NCI-H2029 treated with DMSO at 0.1 percent for 48 hours (cell line): ENCODE measurements around the gene B4GALT3.

Experiments used
- DNase-seq: peaks from one replicate; lab custom pipeline; 2025; lab: John Stamatoyannopoulos, UW

The B4GALT3 gene

GRCh38 chr1:161163793-161164192, 13.5 kb downstream of the B4GALT3 start:
- no peak for DNase-seq

- DNase-seq: no peak
Observed at GRCh38 chr1:161162806-161163205, 14.5 kb downstream of the B4GALT3 start.

DNA sequence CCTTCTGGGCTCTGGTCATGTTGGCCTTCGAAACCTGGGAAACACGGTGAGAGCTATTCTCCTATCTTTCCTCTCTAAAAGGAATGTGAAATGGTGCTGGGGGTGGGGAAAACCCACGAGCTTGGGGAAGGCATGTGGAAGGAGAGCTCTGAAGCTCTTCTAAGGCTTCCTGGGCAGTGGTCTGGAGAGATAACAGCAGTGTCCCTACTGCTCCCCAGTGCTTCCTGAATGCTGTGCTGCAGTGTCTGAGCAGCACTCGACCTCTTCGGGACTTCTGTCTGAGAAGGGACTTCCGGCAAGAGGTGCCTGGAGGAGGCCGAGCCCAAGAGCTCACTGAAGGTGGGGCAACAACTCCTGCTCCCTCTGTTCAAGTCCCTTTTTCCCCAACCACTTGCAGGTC, 15.3 kb downstream of the B4GALT3 start:
- no peak for DNase-seq

- DNase-seq: no peak
Observed at GRCh38 chr1:161161652-161162051, 15.7 kb downstream of the B4GALT3 start.

DNA sequence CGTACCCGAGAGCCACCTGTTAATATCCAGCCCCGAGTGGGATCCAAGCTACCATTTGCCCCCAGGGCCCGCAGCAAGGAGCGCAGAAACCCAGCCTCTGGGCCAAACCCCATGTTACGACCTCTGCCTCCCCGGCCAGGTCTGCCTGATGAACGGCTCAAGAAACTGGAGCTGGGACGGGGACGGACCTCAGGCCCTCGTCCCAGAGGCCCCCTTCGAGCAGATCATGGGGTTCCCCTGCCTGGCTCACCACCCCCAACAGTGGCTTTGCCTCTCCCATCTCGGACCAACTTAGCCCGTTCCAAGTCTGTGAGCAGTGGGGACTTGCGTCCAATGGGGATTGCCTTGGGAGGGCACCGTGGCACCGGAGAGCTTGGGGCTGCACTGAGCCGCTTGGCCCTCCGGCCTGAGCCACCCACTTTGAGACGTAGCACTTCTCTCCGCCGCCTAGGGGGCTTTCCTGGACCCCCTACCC, 16.6 kb downstream of the B4GALT3 start:
- no peak for DNase-seq

- no peak for DNase-seq
Observed at GRCh38 chr1:161159913-161160243, 17.4 kb downstream of the B4GALT3 start.

DNA sequence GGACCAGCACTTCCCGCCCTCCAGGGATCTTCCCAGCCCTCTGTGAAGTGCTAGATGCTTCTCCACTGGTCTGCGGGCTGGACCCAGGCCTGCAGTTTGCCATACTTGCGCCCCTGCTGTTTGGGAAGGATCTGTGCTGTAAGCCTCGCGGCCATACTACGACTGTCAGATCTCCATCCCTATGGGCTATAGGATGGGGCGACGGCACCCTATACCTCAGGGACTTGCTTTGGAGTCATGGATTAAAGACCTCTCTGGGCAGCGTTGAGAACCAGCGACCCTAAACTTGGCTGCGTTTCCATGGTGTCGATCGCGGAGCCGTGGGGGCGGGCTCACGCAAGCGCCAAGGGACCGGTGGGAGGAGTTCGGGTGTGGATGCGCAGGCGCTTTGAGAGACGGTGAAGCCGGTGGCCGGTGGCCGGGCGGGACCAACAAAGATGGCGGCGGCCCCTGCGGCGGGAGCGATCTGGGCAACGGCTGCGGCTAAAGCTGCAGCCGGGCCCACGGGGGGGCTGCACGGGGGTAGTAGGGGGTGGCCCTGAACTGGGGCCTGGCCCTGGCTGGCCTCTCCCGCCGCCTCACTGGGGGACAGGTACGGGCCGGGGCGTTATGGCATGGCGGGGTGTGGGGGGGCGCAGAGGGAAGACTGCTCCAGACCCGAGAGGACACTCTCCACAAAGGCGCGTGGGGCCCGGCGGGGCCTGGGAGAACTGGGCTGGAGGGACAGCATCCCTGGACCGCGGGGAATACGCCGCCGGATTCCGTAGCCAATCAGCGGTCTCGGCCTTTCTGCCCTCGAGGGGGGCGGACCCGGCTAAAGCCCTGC, 18.0 kb downstream of the B4GALT3 start, which contains the start of gene USP21:
TSS of gene USP21 (plus strand) at position 414 of the 826 bp plus-strand sequence. CDS start 1,141 bp downstream, outside the sequence.
- DNase-seq: peak; percentile 78

DNA sequence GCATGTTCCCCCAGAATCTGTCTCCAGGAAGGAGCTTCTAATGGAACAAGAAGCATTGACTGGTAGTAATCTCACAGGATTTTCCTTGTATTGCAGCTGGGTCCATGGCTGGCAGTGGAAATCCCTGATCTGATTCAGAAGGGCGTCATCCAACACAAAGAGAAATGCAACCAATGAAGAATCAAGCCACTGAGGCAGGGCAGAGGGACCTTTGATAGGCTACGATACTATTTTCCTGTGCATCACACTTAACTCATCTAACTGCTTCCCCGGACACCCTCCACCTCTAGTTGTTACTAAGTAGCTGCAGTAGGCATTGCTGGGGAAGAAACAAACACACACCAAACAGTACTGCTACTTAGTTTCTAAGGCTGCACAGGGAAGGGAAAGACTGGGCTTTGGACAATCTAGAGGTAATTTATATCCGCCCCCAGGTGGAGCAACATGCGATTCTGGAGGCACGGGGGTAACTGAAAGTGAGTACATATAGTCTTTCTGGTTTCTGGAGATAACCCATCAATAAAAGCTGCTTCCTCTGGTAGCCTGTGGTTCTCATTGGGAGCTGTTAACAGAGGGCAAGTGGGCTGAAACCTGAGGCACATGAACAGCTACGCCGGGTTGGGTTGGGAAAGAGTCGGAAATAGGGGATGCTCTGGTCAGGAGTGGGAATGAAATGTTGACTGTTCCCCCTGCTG, 18.8 kb downstream of the B4GALT3 start:
- no peak for DNase-seq

DNA sequence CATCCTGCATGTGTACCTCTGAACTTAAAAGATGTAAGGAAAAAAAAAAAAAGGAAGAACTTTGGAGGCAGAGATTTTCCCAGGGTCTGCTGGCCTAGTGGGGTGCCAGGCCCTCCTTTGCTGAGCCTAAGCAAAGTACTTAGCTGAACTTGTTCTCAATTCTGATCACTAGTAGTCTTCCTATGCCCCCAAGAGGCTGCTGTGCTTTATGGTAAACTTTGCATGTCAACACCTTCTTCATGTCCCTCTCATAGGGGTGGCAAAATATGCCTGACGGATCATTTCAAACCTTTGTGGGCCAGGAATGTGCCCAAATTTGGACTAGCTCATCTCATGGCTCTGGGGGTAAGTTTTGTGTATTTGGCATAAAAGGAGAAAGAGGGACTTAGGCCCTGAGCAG, 19.4 kb downstream of the B4GALT3 start:
- no peak for DNase-seq

DNA sequence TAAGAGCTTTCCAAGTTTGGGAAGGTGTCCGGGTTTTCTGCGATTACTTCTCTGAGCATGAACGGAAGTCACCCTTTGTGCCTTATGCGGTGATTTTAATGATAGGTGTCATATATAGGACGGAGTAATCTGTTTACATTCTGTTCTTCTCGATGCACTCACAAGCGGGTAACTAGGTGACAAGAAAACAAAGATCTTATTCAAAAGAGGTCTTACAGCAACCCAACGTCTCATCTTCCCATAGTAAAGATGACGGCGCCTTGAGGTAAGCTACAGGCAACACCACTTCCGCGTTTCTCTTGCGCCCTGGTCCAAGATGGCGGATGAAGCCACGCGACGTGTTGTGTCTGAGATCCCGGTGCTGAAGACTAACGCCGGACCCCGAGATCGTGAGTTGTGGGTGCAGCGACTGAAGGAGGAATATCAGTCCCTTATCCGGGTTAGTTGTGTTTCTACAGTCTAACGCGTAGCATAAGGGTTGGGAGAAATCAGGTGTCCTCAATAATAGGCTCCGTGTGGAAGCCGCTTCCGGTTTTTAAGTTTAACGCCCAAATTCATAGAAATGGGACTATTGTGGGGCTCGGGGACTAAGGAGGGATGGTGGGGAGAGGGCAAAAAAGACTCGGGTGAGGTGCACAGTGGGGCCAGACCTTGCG, 23.5 kb downstream of the B4GALT3 start, which contains the start of gene UFC1:
TSS of gene UFC1 (plus strand) at position 297 of the 656 bp plus-strand sequence. CDS start at position 317, 20 bp downstream.
- peak; percentile 89 for DNase-seq

GRCh38 chr1:161153176-161153575, 24.1 kb downstream of the B4GALT3 start:
- no peak for DNase-seq

DNA sequence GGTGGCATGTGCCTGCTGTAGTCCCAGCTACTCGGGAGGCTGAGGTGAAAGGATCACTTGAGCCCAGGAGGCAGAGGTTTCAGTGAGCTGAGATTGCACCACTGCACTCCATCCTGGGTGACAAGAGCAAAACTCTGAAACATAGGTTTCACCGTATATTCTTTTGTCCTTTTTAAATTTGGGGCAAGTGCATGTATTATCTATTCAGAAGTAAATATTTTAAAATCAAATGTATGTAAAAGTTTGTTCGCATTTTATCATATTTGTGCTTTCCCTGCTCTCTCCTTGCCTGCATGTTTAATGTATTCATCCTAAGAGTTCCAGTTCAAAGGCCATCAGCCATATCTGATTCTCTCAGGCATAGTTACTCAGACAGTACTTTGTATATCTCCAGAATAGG, 31.5 kb downstream of the B4GALT3 start:
- DNase-seq: no peak

GRCh38 chr1:161140755-161141400, 36.4 kb downstream of the B4GALT3 start:
- DNase-seq: no peak

DNA sequence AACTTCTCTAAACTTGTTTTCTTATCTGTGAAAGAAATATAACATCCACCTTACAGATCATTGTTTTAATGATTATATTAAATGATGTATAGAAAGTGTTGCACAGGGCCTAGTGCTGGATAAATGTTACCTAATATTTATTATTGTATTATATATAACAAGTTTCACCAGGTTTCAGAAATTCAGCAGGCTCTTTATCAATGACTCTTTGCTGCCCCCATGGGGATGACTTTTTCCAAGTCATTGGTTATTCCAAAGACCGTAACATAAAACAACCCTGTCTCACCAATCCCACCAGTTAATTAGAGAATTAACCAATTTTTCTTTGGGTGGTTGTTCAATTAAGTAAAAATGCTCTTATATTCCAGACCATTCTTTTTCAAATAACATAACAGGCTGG, 37.5 kb downstream of the B4GALT3 start:
- DNase-seq: no peak

DNA sequence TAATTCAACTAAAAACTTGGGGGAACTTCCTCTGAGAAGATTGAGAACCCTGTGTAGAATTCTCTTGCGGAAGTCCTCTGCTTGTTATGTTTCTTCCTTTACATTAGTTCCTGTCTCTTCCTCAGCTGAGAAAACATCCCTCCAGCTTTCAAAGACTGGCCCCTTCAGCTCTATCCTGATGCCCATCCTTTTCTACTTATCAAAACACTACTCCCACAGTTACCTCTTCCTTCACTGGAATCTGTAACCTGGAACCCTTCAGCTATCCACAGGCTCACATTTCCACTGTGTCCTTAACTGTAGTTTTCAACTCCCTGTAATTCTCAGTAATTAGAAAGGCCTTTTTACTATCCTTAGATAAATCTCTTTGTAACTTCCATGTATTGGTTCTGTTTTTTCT, 38.9 kb downstream of the B4GALT3 start:
- DNase-seq: no peak

DNA sequence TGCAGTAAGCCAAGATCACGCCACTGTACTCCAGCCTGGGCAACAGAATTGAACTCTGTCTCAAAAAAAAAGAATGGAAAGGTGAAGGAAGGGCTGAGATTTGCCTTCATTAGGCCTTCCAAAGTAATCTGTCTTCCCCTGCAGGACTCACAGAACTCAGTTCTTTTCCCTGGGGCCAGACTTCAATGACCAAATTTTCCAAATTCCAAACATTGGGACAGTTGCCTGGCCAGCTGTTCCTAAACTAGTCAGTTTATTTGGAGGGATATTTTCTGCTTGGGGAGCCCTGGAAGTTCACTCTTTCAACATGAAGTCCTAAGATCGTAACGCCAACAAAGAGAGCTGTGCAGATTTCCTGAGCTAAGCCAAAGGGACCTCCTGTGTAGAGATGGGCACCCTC, 39.4 kb downstream of the B4GALT3 start:
- no peak for DNase-seq

DNA sequence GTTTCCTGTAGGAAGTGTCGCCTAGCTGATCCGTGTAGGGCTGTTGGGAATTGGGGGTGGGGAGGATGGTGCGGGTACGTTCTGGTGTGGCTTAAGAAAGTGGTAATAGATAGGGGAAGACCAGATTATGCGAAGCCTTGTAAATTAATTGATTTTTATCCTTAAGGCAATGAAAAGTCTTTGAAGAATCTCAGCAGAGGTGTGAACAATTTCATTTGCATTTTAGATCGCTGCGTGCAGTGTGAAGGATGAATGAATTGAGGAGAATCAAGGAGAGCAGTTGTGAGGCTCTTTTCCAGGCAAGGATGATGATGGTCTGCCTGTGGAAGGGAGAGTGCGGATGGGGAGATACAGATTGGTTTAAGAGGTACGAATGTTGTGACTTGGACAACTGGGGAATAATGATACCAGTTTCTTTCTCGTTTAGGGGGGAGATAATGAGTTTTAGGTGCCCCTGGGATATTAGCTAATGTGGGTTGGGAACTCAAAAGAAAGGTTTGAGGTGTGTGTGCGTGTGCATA, 44.0 kb downstream of the B4GALT3 start:
- no peak for DNase-seq

DNA sequence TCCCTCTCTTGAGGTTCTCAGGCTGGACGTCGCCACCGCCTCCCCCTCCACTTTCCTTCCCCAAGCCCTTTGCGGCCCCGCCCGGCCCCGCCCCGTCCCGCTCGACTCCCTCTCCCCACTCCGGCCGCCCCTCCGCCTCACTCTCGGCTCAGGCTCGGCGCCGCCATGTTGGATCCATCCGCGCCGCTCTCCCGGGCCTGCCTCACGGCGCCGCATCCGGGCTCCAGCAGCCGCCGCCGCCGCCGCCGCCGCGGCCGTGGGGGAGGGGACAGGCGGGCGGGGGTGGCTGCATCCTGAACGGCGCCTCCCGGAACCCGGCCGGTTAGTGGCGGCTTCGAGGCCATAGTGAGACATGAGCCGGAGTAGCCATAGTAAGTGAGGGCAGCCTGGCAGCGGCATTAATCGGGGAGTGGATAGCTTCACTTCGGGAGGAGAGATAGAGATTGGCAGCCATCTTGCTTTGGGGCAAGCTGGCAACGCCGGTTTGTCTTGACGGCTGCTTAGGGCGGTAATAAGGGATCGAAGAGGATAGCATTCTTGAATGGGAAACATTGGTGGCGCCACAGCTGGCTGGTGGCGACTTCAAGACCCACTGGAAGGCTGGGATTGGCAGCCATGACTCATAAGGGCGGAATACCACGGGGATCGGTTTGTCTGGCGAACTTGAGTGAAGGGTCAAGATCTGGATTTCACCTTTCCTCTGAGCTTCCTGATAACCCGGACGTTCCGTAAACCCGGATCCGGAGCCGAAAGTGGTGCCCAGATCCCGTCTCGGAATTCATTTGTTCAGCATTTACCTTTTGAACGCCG, 44.7 kb downstream of the B4GALT3 start, which contains the start of gene DEDD:
TSS of gene DEDD (minus strand) at position 258 of the 810 bp plus-strand sequence. CDS start 8,205 bp downstream, outside the sequence.
- peak; percentile 94 for DNase-seq

DNA sequence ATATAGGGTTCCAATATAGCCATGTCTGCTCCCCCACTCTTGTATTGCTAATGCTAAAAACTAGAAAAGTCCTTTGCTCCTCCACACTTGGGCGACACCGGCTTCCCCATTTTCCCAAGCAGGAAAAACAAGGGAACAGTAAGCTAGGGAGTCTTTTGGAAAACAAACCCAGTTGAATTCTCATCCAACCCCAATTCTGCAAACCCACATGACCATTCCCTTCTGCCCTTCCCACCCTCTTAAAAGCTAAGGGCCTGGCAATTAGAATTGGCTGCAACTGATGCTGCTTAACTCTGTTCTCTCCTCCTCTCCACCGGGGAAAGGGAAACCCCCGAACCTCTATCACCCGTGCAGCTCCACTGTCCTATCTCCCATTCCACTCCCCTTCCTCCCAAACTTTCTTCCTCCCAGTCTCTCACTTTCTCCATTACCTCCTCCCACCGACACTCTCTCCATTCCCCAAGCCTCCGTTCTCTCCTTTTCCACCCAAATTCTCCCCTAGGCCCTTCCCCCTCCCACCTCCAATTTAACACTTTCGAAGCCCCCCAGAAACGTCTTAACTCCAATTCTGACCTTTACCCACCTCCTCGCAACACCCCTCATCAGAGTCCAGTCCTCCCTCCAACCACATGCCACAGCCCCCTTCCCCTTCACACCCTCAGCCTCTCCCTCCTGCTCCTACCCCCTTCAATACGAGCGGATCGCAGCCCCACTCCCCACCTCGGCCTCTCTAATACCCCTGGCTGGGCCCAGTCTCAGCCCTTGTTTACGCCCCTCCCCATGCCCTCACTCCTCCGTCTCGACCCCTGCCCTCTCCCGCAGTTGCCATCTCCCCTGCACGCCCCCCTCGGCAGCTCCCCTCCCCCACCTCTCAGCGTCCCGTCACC, 45.5 kb downstream of the B4GALT3 start:
- DNase-seq: no peak

DNA sequence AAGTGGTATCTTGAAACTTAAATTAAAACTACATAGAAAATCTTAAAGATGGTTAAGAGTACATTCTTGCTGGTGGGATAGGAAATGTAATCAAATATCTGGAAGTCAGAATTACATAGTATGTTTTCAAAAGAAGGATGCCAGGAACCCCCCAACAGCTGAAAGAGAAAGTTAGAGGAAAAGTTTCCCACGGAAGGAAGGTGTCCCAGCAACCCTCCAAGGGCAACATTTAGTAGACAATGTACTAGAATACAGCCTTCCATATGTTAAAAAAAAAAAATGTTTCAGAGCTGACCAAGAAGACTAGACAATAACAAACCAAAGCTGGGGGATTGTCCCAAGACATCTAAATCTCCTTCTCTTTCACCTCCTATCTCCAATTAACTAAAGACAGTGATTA, 47.0 kb downstream of the B4GALT3 start:
- DNase-seq: no peak
